Measurements from ENCODE around the gene HAND2. TPM values are rescaled to one million over a fixed set of nuclear protein-coding genes. Genes with fewer than 3 reads are reported as not detected.

HAND2 gene
- polyA plus RNA-seq, 1 experiment = 2.4 TPM

GRCh38 chr4:173498771-173499170, 31.3 kb downstream of the HAND2 start:
- peaks cover 57% of the 10 kb centered on the region for H3K27me3 ChIP-seq (ENCODE audit: control insufficient read depth, insufficient read depth, low read length)
- no peak overlapping the region for H3K27ac ChIP-seq (ENCODE audit: low read depth, low read length)
- peaks cover 18% of the 10 kb centered on the region for H3K9me3 ChIP-seq (ENCODE audit: control insufficient read depth, insufficient read depth, low read length)
- ChIA-PET CTCF (interaction anchor here (4.4 kb wide), 1 partner anchor 78 kb away, joined by 22 read pairs; no protein-coding TSS in a partner anchor), POLR2A (no interaction called here)
- DNase-seq (ENCODE audit: low read depth, low spot score) = no peak
- TF ChIP-seq CTCF (IDR thresholded peaks at IDR 0.05; ENCODE audit: low read depth, low read length) = no peak
- H3K4me3 ChIP-seq (ENCODE audit: low read depth, low read length) = no peak overlapping the region

- CTCF ChIA-PET = interaction anchor here (2.7 to 4.4 kb wide), 2 partner anchors 8 to 77 kb away, joined by 15 to 22 read pairs; no protein-coding TSS in a partner anchor
Observed at GRCh38 chr4:173498023-173498422, 32.0 kb downstream of the HAND2 start.

GRCh38 chr4:173494013-173494970, 35.7 kb downstream of the HAND2 start:
- POLR2A ChIA-PET = interaction anchor here (1.0 kb wide), 1 partner anchor 74 kb away, joined by 4 read pairs; no protein-coding TSS in a partner anchor
- peak overlapping the region; percentile 52 for H3K4me3 ChIP-seq (ENCODE audit: low read depth, low read length)

More at GRCh38 chr4:173498023-173498422, 32.0 kb downstream of the HAND2 start:
- POLR2A ChIA-PET = no interaction called here
- TF ChIP-seq CTCF (IDR thresholded peaks at IDR 0.05; ENCODE audit: low read depth, low read length) = no peak
- Histone ChIP-seq H3K4me3 (ENCODE audit: low read depth, low read length) (no peak overlapping the region), H3K9me3 (ENCODE audit: control insufficient read depth, insufficient read depth, low read length) (peaks cover 18% of the 10 kb centered on the region), H3K27me3 (ENCODE audit: control insufficient read depth, insufficient read depth, low read length) (peaks cover 53% of the 10 kb centered on the region), H3K27ac (ENCODE audit: low read depth, low read length) (no peak overlapping the region)
- DNase-seq (ENCODE audit: low read depth, low spot score) = no peak

GRCh38 chr4:173493041-173493440, 37.0 kb downstream of the HAND2 start:
- no peak for DNase-seq (ENCODE audit: low read depth, low spot score)
- H3K4me3 ChIP-seq (ENCODE audit: low read depth, low read length) = no peak overlapping the region
- CTCF ChIA-PET = interaction anchor here (0.7 to 2.2 kb wide), 5 partner anchors 13 to 141 kb away, joined by 4 to 84 read pairs (median 4); no protein-coding TSS in a partner anchor
- TF ChIP-seq CTCF (IDR thresholded peaks at IDR 0.05; ENCODE audit: low read depth, low read length) = no peak
- H3K9me3 ChIP-seq (ENCODE audit: control insufficient read depth, insufficient read depth, low read length) = no peaks in the 10 kb centered on the region
- H3K27ac ChIP-seq (ENCODE audit: low read depth, low read length) = no peak overlapping the region
- POLR2A ChIA-PET = no interaction called here
- peaks cover 8% of the 10 kb centered on the region for H3K27me3 ChIP-seq (ENCODE audit: control insufficient read depth, insufficient read depth, low read length)

More at GRCh38 chr4:173494013-173494970, 35.7 kb downstream of the HAND2 start:
- no peak overlapping the region for H3K27ac ChIP-seq (ENCODE audit: low read depth, low read length)
- H3K9me3 ChIP-seq (ENCODE audit: control insufficient read depth, insufficient read depth, low read length) = no peaks in the 10 kb centered on the region
- DNase-seq (ENCODE audit: low read depth, low spot score) = peak; percentile 41
- peaks cover 20% of the 10 kb centered on the region for H3K27me3 ChIP-seq (ENCODE audit: control insufficient read depth, insufficient read depth, low read length)
- CTCF ChIA-PET = interaction anchor here (0.5 to 2.2 kb wide), 42 partner anchors 9 to 708 kb away, joined by 3 to 84 read pairs (median 4); partner anchors contain the start of gene SCRG1
- TF ChIP-seq CTCF (IDR thresholded peaks at IDR 0.05; ENCODE audit: low read depth, low read length) = peak; percentile 88

Data from AG04450 (cell line).